GM23338 (cell line): Measurements from ENCODE around the gene CELA2B. TPM values are rescaled to one million over a fixed set of nuclear protein-coding genes. Genes with fewer than 3 reads are reported as not detected.

Source experiments
- ATAC-seq: fragments of 200-7000 bp; cut with Tn5 transposase; 3 replicates; pipeline ENCODE4 v1.9.1; 2020
- DNase-seq: peaks from one replicate; pipeline ENCODE4 v3.0.0-alpha.2; 2015; ENCODE audit warnings: low spot score
- H2AFZ ChIP-seq: fragments of 200-600 bp; sonication (generic); 2 replicates; pipeline ENCODE4 v1.8.0; 2016; ENCODE audit warnings: antibody characterized with exemption, mild to moderate bottlenecking, moderate library complexity
- H3F3A ChIP-seq: fragments of 200-600 bp; sonication (generic); replicated peaks from 2 replicates; pipeline ENCODE4 v1.8.0; 2017; ENCODE audit warnings: antibody characterized with exemption, mixed run types, low read depth
- H3K27ac ChIP-seq: fragments of 200-600 bp; sonication (generic); 2 replicates; pipeline ENCODE4 v1.6.1; 2016; ENCODE audit warnings: low read depth
- H3K27me3 ChIP-seq: fragments of 200-600 bp; sonication (generic); 2 replicates; pipeline ENCODE4 v1.8.0; 2016; ENCODE audit warnings: mild to moderate bottlenecking, mixed run types, moderate library complexity; ENCODE audit not compliant: insufficient read depth
- H3K36me3 ChIP-seq: fragments of 200-600 bp; sonication (generic); 2 replicates; pipeline ENCODE4 v1.8.0; 2016; ENCODE audit warnings: mild to moderate bottlenecking; ENCODE audit not compliant: insufficient read depth
- H3K4me1 ChIP-seq: fragments of 200-600 bp; sonication (generic); 2 replicates; pipeline ENCODE4 v1.8.0; 2016; ENCODE audit warnings: mild to moderate bottlenecking, moderate library complexity; ENCODE audit not compliant: insufficient read depth
- H3K4me2 ChIP-seq: fragments of 200-600 bp; sonication (generic); 2 replicates; pipeline ENCODE4 v1.7.1; 2017; ENCODE audit warnings: mixed run types
- H3K4me3 ChIP-seq: fragments of 200-600 bp; sonication (generic); 2 replicates; pipeline ENCODE4 v1.6.1; 2016; ENCODE audit warnings: mixed run types
- H3K79me2 ChIP-seq: fragments of 200-600 bp; sonication (generic); replicated peaks from 2 replicates; pipeline ENCODE4 v1.8.0; 2017; ENCODE audit warnings: mild to moderate bottlenecking; ENCODE audit not compliant: insufficient read depth
- H3K9me2 ChIP-seq: fragments of 200-600 bp; sonication (generic); 2 replicates; pipeline ENCODE4 v1.8.0; 2017; ENCODE audit not compliant: insufficient read depth
- H4K20me1 ChIP-seq: fragments of 200-600 bp; sonication (generic); replicated peaks from 2 replicates; pipeline ENCODE4 v1.8.0; 2017; ENCODE audit warnings: mild to moderate bottlenecking; ENCODE audit not compliant: insufficient read depth
- H3K27ac Mint-ChIP-seq: 2 replicates; pipeline ENCODE4 v1.8.0; 2020; ENCODE audit warnings: inconsistent platforms, mild to moderate bottlenecking, moderate library complexity, mixed read lengths
- H3K27me3 Mint-ChIP-seq: 3 replicates; pipeline ENCODE4 v1.8.0; 2022; ENCODE audit warnings: low read depth, mild to moderate bottlenecking, moderate library complexity, mixed read lengths, inconsistent platforms; ENCODE audit not compliant: insufficient read depth, poor library complexity
- H3K36me3 Mint-ChIP-seq: 3 replicates; pipeline ENCODE4 v1.8.0; 2021; ENCODE audit warnings: low read depth, mild to moderate bottlenecking, inconsistent platforms, moderate library complexity, mixed read lengths
- H3K4me1 Mint-ChIP-seq: 3 replicates; pipeline ENCODE4 v1.8.0; 2020; ENCODE audit warnings: mild to moderate bottlenecking, inconsistent platforms, mixed read lengths
- H3K4me3 Mint-ChIP-seq: 3 replicates; pipeline ENCODE4 v1.8.0; 2021; ENCODE audit warnings: moderate library complexity, mild to moderate bottlenecking, inconsistent platforms, mixed read lengths
- H3K9me3 Mint-ChIP-seq: 3 replicates; pipeline ENCODE4 v1.8.0; 2020; ENCODE audit warnings: moderate library complexity, mild to moderate bottlenecking, inconsistent platforms, mixed read lengths
- CREB1 ChIP-seq: fragments of 250-450 bp; sonication (Bioruptor Pico); IDR thresholded peaks from 2 replicates; pipeline ENCODE4 v1.5.0; 2020; ENCODE audit warnings: low read depth, mild to moderate bottlenecking, moderate library complexity
- EZH2 ChIP-seq: fragments of 200-600 bp; sonication (generic); IDR thresholded peaks from one replicate; pipeline ENCODE4 v1.8.0; 2017; ENCODE audit warnings: antibody characterized with exemption, mild to moderate bottlenecking, low read depth; ENCODE audit not compliant: unreplicated experiment
- EZH2phosphoT487 ChIP-seq: fragments of 200-600 bp; sonication (generic); IDR thresholded peaks from one replicate; pipeline ENCODE4 v1.8.1; 2018; ENCODE audit warnings: antibody characterized with exemption; ENCODE audit not compliant: unreplicated experiment
- JUNB ChIP-seq: IDR thresholded peaks from one replicate; pipeline ENCODE4 v1.6.1; 2016; ENCODE audit warnings: antibody characterized with exemption; ENCODE audit not compliant: unreplicated experiment
- ZNF114 ChIP-seq: fragments of 250-450 bp; sonication (Bioruptor Pico); IDR thresholded peaks from 2 replicates; pipeline ENCODE4 v1.5.0; 2020; ENCODE audit warnings: mild to moderate bottlenecking, moderate library complexity
- polyA plus RNA-seq: library from polyadenylated mRNA; unstranded; fragments of >200 nt; fragmentation: Nextera tagmentation; extraction: Ambion mirVana; gene quantifications from 2 replicates; pipeline ENCODE4 v1.2.1, GENCODE V29; 2016
- total RNA-seq: library from RNA; depleted of rRNA; stranded (reverse); fragments of >200 nt; shearing (Covaris generic); gene quantifications from 2 replicates; pipeline ENCODE4 v1.2.3, GENCODE V29; 2014
- TF ChIP-seq, protein P1 (sequence below): IDR thresholded peaks from one replicate; pipeline ENCODE4 v1.6.1; 2018; ENCODE audit warnings: antibody characterized with exemption; ENCODE audit not compliant: unreplicated experiment
- TF ChIP-seq, protein P2 (sequence below), 2 experiments: fragments of 200-600 bp in 1 of 2; sonication (generic) in 1 of 2; conservative IDR thresholded peaks; 2 replicates each; pipeline versions ENCODE4 v1.5.1 to v1.6.1; 2016 to 2017; ENCODE audit warnings: antibody characterized with exemption in 2 of 2, low read depth in 2 of 2, mild to moderate bottlenecking in 2 of 2, moderate library complexity in 1 of 2
- TF ChIP-seq, protein P3 (sequence below): IDR thresholded peaks from 2 replicates; pipeline ENCODE4 v1.6.1; 2016; ENCODE audit warnings: antibody characterized with exemption

CELA2B gene
- total and polyA plus RNA-seq, 2 experiments from 2014 or later = not detected

DNA sequence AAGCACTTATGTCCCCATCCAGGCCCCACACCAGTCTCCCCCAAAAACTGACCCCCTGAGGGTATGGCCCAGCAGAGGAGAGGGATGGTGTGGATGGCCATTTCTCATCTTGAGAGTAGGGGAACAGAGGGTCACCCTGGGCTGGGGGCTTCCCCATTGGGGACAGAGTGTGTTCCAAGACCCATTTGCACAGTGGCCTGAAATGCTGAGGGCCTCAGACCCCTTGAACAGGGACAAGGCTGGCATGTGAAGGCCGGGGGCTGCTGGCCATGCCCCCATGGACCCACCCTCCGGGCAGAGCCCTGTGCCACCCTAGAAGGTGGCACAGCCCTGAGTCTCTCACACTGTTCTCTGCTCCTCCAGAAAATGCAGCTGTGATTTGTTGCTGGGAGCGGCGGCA lies 29.7 kb upstream of the CELA2B start (continued):
- TF ChIP-seq, protein P1, sequence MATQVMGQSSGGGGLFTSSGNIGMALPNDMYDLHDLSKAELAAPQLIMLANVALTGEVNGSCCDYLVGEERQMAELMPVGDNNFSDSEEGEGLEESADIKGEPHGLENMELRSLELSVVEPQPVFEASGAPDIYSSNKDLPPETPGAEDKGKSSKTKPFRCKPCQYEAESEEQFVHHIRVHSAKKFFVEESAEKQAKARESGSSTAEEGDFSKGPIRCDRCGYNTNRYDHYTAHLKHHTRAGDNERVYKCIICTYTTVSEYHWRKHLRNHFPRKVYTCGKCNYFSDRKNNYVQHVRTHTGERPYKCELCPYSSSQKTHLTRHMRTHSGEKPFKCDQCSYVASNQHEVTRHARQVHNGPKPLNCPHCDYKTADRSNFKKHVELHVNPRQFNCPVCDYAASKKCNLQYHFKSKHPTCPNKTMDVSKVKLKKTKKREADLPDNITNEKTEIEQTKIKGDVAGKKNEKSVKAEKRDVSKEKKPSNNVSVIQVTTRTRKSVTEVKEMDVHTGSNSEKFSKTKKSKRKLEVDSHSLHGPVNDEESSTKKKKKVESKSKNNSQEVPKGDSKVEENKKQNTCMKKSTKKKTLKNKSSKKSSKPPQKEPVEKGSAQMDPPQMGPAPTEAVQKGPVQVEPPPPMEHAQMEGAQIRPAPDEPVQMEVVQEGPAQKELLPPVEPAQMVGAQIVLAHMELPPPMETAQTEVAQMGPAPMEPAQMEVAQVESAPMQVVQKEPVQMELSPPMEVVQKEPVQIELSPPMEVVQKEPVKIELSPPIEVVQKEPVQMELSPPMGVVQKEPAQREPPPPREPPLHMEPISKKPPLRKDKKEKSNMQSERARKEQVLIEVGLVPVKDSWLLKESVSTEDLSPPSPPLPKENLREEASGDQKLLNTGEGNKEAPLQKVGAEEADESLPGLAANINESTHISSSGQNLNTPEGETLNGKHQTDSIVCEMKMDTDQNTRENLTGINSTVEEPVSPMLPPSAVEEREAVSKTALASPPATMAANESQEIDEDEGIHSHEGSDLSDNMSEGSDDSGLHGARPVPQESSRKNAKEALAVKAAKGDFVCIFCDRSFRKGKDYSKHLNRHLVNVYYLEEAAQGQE = no peak
- TF ChIP-seq, protein P2, sequence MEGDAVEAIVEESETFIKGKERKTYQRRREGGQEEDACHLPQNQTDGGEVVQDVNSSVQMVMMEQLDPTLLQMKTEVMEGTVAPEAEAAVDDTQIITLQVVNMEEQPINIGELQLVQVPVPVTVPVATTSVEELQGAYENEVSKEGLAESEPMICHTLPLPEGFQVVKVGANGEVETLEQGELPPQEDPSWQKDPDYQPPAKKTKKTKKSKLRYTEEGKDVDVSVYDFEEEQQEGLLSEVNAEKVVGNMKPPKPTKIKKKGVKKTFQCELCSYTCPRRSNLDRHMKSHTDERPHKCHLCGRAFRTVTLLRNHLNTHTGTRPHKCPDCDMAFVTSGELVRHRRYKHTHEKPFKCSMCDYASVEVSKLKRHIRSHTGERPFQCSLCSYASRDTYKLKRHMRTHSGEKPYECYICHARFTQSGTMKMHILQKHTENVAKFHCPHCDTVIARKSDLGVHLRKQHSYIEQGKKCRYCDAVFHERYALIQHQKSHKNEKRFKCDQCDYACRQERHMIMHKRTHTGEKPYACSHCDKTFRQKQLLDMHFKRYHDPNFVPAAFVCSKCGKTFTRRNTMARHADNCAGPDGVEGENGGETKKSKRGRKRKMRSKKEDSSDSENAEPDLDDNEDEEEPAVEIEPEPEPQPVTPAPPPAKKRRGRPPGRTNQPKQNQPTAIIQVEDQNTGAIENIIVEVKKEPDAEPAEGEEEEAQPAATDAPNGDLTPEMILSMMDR (conservative IDR thresholded peaks at IDR 0.05; ENCODE audit: low read depth in 2 of 2) = no peak
- TF ChIP-seq, protein P3, sequence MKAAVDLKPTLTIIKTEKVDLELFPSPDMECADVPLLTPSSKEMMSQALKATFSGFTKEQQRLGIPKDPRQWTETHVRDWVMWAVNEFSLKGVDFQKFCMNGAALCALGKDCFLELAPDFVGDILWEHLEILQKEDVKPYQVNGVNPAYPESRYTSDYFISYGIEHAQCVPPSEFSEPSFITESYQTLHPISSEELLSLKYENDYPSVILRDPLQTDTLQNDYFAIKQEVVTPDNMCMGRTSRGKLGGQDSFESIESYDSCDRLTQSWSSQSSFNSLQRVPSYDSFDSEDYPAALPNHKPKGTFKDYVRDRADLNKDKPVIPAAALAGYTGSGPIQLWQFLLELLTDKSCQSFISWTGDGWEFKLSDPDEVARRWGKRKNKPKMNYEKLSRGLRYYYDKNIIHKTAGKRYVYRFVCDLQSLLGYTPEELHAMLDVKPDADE = no peak
- TF ChIP-seq CREB1 (no peak), ZNF114 (CRISPR knock-in tag) (no peak), JUNB (no peak)

DNA sequence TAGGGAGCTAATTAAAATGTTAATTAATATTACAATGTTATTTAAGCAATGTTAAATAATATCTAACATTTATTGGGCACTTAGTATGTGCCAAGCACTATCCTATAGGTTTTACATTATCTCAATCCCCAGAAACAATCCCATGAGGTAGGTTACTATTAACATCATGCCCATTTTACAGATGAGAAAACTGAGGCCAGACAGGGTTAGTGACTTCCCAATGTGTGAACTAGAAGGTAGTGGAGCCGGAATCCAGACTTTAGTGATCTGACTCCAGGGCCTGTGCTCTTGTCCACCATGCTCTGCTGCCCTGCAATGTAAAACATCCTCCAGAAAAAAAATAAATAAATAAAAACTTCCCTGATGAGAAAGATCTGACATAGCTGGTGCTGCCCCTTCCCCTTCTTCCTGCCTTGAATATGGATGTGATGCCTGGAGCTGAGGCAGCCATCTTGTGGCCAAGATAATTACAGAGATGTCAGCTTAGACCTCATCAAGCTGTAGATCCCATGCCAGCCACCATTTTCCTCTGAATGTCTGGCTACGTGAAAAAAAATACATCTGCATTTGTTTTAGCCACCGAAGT lies 26.9 kb upstream of the CELA2B start:
- Histone ChIP-seq H3K27me3 (no peaks in the 10 kb centered on the region), H2AFZ (no peak overlapping the region), H4K20me1 (no peaks in the 10 kb centered on the region), H3K4me1 (no peaks in the 10 kb centered on the region), H3K4me2 (no peak overlapping the region), H3K4me3 (no peak overlapping the region), H3K9me2 (no peaks in the 10 kb centered on the region), H3K36me3 (no peaks in the 10 kb centered on the region), H3K27ac (no peak overlapping the region), H3K79me2 (no peaks in the 10 kb centered on the region), H3F3A (no peaks in the 10 kb centered on the region)
- Mint-ChIP-seq H3K27ac (no peak overlapping the region), H3K27me3 (peaks cover 13% of the 10 kb centered on the region), H3K9me3 (peaks cover 4% of the 10 kb centered on the region), H3K36me3 (no peaks in the 10 kb centered on the region; the same call in 2 of the 3 replicates), H3K4me3 (no peak overlapping the region), H3K4me1 (no peaks in the 10 kb centered on the region)
- DNase-seq (no peak), ATAC-seq (no peak)
- TF ChIP-seq EZH2 = no peak
- no peak for TF ChIP-seq EZH2phosphoT487
- TF ChIP-seq, protein P1 = no peak
- TF ChIP-seq, protein P2 (conservative IDR thresholded peaks at IDR 0.05; ENCODE audit: low read depth in 2 of 2) = no peak
